ENCODE measurements around the gene ANKRD39.

Gene ANKRD39

DNA sequence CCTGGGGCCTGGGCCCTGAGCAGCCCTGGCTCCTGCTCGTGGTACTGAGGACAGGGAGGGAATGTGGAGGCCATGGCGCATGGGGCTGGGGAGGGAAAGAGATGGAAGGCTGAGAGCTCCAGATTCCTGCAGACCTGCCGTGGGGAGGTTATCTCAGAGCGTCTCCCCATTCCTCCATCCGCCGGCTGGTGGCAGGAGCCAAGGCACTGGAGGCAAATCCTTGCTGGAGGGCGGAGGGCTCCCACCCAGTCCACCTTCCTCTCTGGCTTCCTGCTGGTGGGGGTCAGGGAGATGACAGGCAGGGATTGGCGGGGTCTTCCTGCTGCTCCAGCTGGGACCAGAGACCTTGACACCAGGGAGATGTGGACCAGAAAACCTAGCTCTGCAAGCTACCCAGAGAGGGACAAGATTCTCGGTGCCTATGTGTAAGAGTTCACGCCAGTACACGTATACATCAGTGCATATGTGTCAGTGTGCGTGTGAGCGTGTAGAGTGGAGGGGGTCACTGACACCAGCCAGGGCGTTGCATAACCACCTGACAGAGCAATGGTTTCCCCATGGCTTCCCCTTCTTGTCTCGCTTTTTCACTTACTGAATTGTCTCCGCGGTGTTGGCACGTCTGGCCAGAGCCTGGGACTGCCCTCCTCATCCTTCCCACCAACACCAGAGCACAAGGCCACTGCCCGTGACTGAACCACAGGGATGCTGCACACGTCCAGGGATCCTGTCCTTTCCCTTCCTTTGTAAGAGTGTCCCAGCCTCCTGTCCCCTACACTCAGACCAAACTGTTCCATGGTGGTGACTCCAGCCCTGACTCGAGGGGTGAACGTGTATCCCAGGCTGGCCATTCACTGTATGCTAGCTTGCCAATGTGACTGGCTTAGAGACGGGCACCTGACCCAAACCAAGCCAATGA, 27.9 kb upstream of the ANKRD39 start:
- Histone ChIP-seq H3K4me3 (ENCODE audit: extremely low read depth, insufficient read depth, low read length, poor library complexity, severe bottlenecking) (no peak overlapping the region), H3K4me1 (ENCODE audit: control insufficient read depth, insufficient read depth, low read length, poor library complexity, severe bottlenecking) (peaks cover 44% of the 10 kb centered on the region), H3K36me3 (ENCODE audit: control insufficient read depth, insufficient read depth, low read length) (no peaks in the 10 kb centered on the region), H3K27ac (ENCODE audit: low read depth, low read length, severe bottlenecking) (no peak overlapping the region), H3K9me3 (ENCODE audit: control insufficient read depth, low read length) (no peaks in the 10 kb centered on the region)
- WGBS, 2 experiments (ENCODE audit: insufficient coverage in 2 of 2), result 93 to 96% methylated on average over 22 to 23 of the region's 23 CpGs

DNA sequence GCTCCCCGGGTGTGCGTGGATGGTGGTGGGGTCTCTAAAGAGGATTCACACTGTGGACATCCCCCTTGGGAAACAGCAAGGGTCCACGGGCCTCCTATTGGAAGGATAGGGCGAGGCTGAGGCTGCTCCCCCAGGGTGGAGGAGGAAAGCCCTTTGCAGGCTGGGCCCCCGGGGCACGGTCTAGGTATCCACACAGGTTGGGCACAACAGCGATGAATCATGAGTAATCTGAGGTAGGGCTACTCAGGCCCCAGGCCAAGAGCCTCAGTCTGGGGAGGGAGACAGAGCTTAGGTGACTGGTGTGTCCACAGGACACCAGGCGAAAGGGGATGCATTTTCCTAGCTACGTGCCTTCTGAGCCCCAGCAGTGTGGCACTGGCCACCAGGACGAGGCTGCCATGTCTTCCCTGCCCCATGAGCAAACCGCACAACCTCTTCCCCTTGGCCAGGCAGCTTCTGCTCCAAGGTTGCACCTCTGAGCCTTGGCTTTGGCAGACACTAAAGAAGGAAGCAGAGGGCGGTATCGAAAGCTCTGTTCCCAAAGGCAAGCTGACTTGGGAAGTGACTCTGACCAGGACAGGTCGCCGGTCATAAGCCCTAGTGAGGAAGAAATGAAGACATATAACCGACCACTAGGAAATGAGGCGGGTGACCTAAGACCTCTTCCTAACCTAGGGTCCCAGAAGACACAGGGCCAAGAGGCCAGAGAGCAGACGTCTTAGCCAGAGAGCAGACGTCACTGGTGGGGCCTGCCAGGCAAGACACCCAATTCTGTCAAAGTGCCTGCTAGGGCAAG, 26.7 kb upstream of the ANKRD39 start:
- Histone ChIP-seq H3K9me3 (ENCODE audit: control insufficient read depth, low read length) (no peaks in the 10 kb centered on the region), H3K27ac (ENCODE audit: low read depth, low read length, severe bottlenecking) (no peak overlapping the region), H3K4me3 (ENCODE audit: extremely low read depth, insufficient read depth, low read length, poor library complexity, severe bottlenecking) (no peak overlapping the region), H3K4me1 (ENCODE audit: control insufficient read depth, insufficient read depth, low read length, poor library complexity, severe bottlenecking) (peaks cover 38% of the 10 kb centered on the region), H3K36me3 (ENCODE audit: control insufficient read depth, insufficient read depth, low read length) (no peaks in the 10 kb centered on the region)
- 94 to 96% methylated on average over 17 to 19 of the region's 19 CpGs for WGBS, 2 experiments (ENCODE audit: insufficient coverage in 2 of 2)

DNA sequence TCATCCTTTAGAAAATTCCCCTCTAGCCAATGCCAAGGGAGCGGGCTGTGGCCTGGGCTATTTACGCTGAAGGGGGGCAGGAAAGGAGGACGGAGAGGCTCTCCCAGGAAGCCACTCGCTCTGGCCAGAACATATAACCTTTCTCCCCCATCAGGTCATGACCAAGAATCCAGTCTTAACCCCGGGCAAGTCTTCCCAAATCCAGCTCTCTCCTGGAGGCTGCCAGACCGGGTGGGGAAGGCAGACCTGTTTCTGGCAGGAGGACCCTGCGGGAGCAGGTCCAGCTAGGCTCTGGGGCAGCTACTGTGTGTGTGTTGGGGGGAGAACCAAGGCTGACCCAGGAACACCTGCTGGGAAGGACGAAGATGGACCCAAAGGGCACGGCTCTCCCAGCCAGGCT, 25.5 kb upstream of the ANKRD39 start:
- Histone ChIP-seq H3K9me3 (ENCODE audit: control insufficient read depth, low read length) (no peaks in the 10 kb centered on the region), H3K36me3 (ENCODE audit: control insufficient read depth, insufficient read depth, low read length) (no peaks in the 10 kb centered on the region), H3K4me3 (ENCODE audit: extremely low read depth, insufficient read depth, low read length, poor library complexity, severe bottlenecking) (no peak overlapping the region), H3K4me1 (ENCODE audit: control insufficient read depth, insufficient read depth, low read length, poor library complexity, severe bottlenecking) (peaks cover 38% of the 10 kb centered on the region), H3K27ac (ENCODE audit: low read depth, low read length, severe bottlenecking) (no peak overlapping the region)
- WGBS, 2 experiments (ENCODE audit: insufficient coverage in 2 of 2), result 96 to 97% methylated on average over 5 of the region's 9 CpGs

DNA sequence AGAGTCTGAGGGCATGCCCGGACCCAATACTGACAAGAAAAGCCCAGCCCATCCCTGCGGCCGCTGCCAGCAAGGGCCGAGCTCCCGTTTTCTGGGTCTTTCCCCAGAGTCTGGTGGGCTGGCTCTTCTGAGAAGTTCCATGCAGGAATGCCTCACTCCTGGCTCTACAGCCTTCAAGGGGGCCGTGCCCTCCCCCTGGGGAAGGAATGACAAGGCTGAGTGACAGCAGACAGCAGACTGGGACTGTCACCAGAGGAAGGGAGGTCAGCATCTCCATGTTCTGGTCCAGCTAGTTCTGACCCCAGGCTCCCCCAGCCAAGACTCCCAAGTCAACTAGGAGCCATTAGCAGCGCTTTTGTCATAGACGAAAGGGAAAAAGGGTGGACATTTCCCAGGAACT, 25.1 kb upstream of the ANKRD39 start:
- H3K4me1 ChIP-seq (ENCODE audit: control insufficient read depth, insufficient read depth, low read length, poor library complexity, severe bottlenecking), result peaks cover 34% of the 10 kb centered on the region
- no peak overlapping the region for H3K27ac ChIP-seq (ENCODE audit: low read depth, low read length, severe bottlenecking)
- 74 to 87% methylated on average over 7 of the region's 8 CpGs for WGBS, 2 experiments (ENCODE audit: insufficient coverage in 2 of 2)

DNA sequence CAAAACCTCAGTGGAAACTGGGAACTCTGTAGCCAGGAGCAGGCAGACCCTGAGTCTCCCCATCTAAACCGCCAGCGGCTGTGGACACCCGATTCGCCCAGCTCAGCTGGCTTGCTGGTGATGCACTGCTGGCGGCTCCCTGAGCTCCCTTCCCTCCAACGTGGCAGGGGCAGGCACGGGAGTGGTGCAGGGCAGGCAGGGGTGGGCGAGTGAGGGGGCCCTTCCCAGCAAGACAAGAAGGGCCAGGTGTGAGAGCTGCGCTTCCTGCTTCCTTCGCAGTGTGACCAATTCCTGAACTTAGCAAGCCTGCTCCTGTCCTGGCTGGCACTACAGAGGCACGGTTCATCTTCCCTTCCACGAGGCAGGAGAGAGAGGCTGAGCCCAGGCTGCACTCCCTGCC, 24.4 kb upstream of the ANKRD39 start:
- Histone ChIP-seq H3K9me3 (ENCODE audit: control insufficient read depth, low read length) (no peaks in the 10 kb centered on the region), H3K4me3 (ENCODE audit: extremely low read depth, insufficient read depth, low read length, poor library complexity, severe bottlenecking) (no peak overlapping the region), H3K36me3 (ENCODE audit: control insufficient read depth, insufficient read depth, low read length) (no peaks in the 10 kb centered on the region), H3K4me1 (ENCODE audit: control insufficient read depth, insufficient read depth, low read length, poor library complexity, severe bottlenecking) (peaks cover 34% of the 10 kb centered on the region), H3K27ac (ENCODE audit: low read depth, low read length, severe bottlenecking) (no peak overlapping the region)
- 43 to 55% methylated on average over 9 to 10 of the region's 12 CpGs for WGBS, 2 experiments (ENCODE audit: insufficient coverage in 2 of 2)

More for the DNA sequence above, 25.1 kb upstream of the ANKRD39 start:
- H3K4me3 ChIP-seq (ENCODE audit: extremely low read depth, insufficient read depth, low read length, poor library complexity, severe bottlenecking), result no peak overlapping the region
- no peaks in the 10 kb centered on the region for H3K36me3 ChIP-seq (ENCODE audit: control insufficient read depth, insufficient read depth, low read length)
- H3K9me3 ChIP-seq (ENCODE audit: control insufficient read depth, low read length), result no peaks in the 10 kb centered on the region

DNA sequence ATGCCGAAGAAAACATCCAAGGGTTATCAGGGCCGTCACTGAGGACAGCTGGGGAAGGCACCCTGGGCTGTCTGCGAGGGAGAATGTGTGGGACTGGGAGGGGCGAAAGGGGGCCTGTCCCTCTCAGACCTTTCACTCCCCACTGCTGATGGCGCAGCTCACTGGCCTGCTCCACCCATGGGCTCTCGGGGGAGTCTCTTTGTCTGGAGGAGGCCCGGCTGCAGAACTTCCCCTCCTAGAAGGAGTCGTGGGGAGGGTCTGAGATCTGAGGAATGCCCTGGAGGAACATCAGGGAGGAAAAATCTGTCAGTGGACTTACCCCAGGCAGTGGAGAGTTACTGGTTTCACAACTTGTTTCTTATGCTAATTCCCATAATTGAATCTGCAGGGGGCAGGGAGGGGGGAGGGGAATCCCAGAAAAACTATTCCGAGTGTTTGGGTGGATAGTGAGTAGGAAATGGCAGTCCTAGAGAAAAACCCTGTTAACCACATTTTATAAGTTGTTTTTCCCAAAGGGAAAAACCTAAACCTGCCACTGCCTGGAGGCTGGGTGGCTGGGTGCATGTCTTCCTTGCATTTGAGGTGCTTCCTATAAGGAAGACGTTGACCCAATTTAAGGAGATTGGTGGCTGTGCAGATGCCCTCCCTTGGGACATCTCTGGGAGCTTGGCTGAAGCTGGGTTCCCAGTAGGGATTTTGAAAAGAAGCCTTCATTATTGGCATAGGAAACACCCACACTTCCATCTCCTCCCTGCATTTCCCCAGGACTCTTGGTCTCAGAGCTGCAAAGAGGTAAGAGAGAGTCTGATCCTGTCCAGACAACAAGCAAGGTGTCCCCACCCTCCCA, 23.8 kb upstream of the ANKRD39 start:
- H3K36me3 ChIP-seq (ENCODE audit: control insufficient read depth, insufficient read depth, low read length), result no peaks in the 10 kb centered on the region
- no peaks in the 10 kb centered on the region for H3K9me3 ChIP-seq (ENCODE audit: control insufficient read depth, low read length)
- H3K4me1 ChIP-seq (ENCODE audit: control insufficient read depth, insufficient read depth, low read length, poor library complexity, severe bottlenecking), result peaks cover 33% of the 10 kb centered on the region
- peak overlapping the region; percentile 29 for H3K27ac ChIP-seq (ENCODE audit: low read depth, low read length, severe bottlenecking)
- WGBS, 2 experiments (ENCODE audit: insufficient coverage in 2 of 2), result 16 to 21% methylated on average over 6 to 7 of the region's 10 CpGs
- H3K4me3 ChIP-seq (ENCODE audit: extremely low read depth, insufficient read depth, low read length, poor library complexity, severe bottlenecking), result no peak overlapping the region

DNA sequence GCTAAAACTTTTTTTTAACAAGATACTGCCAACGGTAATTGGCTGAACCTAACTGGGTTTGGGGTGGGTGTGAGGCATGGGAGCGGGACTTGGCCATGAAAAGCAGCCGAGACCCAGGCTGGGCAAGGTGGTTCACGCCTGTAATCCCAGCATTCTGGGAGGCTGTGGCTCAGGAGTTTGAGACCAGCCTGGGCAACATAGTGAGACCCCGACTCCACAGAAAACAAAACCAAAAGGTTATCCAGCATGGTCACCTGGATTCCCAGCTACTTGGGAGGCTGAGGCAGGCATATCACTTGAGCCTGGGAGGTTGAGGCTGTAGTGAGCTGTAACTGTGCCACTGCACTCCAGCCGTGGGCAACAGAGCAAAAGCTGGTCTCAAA, 23.1 kb upstream of the ANKRD39 start:
- H3K27ac ChIP-seq (ENCODE audit: low read depth, low read length, severe bottlenecking), result peak overlapping the region; percentile 29
- H3K9me3 ChIP-seq (ENCODE audit: control insufficient read depth, low read length), result no peaks in the 10 kb centered on the region
- H3K36me3 ChIP-seq (ENCODE audit: control insufficient read depth, insufficient read depth, low read length), result no peaks in the 10 kb centered on the region
- H3K4me3 ChIP-seq (ENCODE audit: extremely low read depth, insufficient read depth, low read length, poor library complexity, severe bottlenecking), result no peak overlapping the region
- WGBS, 2 experiments (ENCODE audit: insufficient coverage in 2 of 2), result 84 to 90% methylated on average over 5 to 6 of the region's 6 CpGs
- H3K4me1 ChIP-seq (ENCODE audit: control insufficient read depth, insufficient read depth, low read length, poor library complexity, severe bottlenecking), result peaks cover 34% of the 10 kb centered on the region

DNA sequence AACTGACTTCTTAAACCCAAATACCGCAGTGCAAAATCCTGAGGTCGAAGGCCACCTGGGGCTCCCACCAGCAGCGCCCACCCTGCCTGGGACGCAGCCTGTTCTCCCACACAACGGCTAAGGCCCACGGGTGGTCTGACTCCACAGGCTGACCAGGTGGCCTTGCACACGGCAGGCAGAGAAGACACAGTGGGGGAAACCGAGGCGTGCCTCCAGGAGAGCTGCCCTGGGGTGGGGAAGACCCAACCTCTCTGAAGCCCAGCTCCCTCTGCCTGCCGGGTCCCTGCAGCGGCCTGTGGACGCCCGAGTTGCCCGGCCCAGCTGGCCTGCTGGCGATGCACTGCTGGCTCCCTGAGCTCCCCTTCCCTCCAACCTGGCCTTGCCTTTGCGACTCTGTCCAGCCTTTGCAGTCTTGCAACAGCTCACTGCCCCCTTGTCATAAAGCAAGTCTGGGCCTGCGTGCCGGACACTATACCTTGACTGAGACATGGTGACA, 21.8 kb upstream of the ANKRD39 start:
- H3K4me1 ChIP-seq (ENCODE audit: control insufficient read depth, insufficient read depth, low read length, poor library complexity, severe bottlenecking), result peaks cover 47% of the 10 kb centered on the region
- no peaks in the 10 kb centered on the region for H3K36me3 ChIP-seq (ENCODE audit: control insufficient read depth, insufficient read depth, low read length)
- no peaks in the 10 kb centered on the region for H3K9me3 ChIP-seq (ENCODE audit: control insufficient read depth, low read length)
- no peak overlapping the region for H3K4me3 ChIP-seq (ENCODE audit: extremely low read depth, insufficient read depth, low read length, poor library complexity, severe bottlenecking)
- WGBS, 2 experiments (ENCODE audit: insufficient coverage in 2 of 2), result 93 to 96% methylated on average over 15 to 18 of the region's 18 CpGs
- no peak overlapping the region for H3K27ac ChIP-seq (ENCODE audit: low read depth, low read length, severe bottlenecking)

DNA sequence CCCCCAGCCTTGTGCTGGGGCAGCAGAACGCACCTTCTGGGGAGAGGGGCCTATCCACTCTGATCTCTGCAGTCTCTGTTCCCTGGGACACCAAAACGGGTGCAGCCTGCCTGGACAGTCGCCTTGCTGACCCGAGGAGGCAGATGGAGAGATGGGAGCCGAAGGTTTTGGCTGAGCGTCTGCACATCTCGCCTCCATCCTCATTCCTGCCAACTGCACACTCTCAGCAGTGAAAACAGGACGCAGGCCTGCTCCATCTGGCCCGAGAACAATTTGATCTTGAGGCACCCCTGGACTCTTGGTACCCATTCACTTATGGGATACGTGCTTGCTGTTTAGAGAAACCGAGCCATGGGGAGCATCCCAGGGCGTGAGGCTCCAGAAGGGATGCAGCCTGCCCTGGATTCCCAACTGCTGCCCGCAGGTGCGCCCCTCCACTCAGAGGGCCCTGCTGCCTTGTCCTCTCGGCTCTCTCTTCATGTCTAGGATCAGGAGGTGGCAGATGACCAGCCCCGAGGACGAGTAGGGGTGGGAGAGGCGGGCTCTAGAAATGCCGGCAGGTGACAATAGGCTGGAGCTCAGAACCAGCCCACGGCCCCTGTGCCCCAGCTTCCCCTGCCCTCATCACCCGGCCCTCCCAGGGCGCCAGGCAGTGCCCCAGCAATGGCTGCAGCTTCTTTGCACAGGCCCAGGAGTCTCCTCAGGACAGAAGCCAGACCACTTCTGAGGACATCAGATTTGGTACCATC, 21.2 kb upstream of the ANKRD39 start:
- 93% methylated on average over 20 to 21 of the region's 22 CpGs for WGBS, 2 experiments (ENCODE audit: insufficient coverage in 2 of 2)
- Histone ChIP-seq H3K27ac (ENCODE audit: low read depth, low read length, severe bottlenecking) (no peak overlapping the region), H3K36me3 (ENCODE audit: control insufficient read depth, insufficient read depth, low read length) (no peaks in the 10 kb centered on the region), H3K4me3 (ENCODE audit: extremely low read depth, insufficient read depth, low read length, poor library complexity, severe bottlenecking) (no peak overlapping the region), H3K9me3 (ENCODE audit: control insufficient read depth, low read length) (no peaks in the 10 kb centered on the region), H3K4me1 (ENCODE audit: control insufficient read depth, insufficient read depth, low read length, poor library complexity, severe bottlenecking) (peaks cover 53% of the 10 kb centered on the region)

DNA sequence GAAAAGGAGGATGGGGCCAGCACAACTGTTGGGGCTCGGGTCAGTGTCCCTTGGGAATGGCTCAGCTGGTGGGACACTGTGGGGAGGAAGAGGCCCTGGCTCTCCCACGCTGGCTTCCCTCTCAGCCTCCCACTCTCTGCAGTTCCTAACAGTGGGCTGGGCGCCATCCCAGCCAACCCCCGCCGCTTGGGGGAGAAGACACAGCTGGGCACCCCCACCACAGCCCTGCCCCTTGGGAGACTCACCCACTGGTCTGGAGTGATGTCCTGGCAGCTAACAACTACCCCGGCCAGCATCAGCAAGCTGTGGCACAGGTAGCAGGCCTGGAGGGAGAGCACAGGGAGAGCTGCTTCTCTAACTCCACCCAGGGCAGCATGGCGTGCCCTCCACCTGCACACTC, 20.4 kb upstream of the ANKRD39 start:
- WGBS, 2 experiments (ENCODE audit: insufficient coverage in 2 of 2), result 88 to 93% methylated on average over 4 to 6 of the region's 7 CpGs
- Histone ChIP-seq H3K9me3 (ENCODE audit: control insufficient read depth, low read length) (no peaks in the 10 kb centered on the region), H3K27ac (ENCODE audit: low read depth, low read length, severe bottlenecking) (no peak overlapping the region), H3K4me1 (ENCODE audit: control insufficient read depth, insufficient read depth, low read length, poor library complexity, severe bottlenecking) (peaks cover 60% of the 10 kb centered on the region), H3K36me3 (ENCODE audit: control insufficient read depth, insufficient read depth, low read length) (no peaks in the 10 kb centered on the region), H3K4me3 (ENCODE audit: extremely low read depth, insufficient read depth, low read length, poor library complexity, severe bottlenecking) (no peak overlapping the region)

All from mesodermal cell (in vitro differentiated cells).